ENCODE measurements around the gene MRPS23.

MRPS23 gene

DNA sequence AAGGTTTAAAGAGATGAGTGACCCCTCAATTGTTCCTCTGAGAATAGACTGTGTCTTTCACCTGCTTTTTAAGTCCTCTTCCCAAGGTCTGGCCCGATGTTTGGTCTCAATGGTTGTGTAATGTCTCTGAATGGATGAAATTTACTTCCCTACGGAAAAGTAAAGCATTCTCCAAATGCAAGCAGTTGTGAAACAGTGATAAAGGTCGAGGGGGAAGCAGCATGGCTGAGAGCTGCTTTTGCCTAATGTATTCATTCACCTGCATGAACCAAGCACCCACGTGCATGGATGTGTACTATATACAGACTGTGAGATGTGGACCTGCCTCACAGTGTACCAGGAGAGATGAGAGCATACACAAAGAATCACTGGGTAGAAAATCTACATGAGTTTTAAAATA lies 11.4 kb downstream of the MRPS23 start:
- no peak for DNase-seq (ENCODE audit: low read depth in 2 of 2)

- no peak for DNase-seq (ENCODE audit: low read depth in 2 of 2)
Measured at GRCh38 chr17:57835333-57835900, 14.4 kb downstream of the MRPS23 start.

DNA sequence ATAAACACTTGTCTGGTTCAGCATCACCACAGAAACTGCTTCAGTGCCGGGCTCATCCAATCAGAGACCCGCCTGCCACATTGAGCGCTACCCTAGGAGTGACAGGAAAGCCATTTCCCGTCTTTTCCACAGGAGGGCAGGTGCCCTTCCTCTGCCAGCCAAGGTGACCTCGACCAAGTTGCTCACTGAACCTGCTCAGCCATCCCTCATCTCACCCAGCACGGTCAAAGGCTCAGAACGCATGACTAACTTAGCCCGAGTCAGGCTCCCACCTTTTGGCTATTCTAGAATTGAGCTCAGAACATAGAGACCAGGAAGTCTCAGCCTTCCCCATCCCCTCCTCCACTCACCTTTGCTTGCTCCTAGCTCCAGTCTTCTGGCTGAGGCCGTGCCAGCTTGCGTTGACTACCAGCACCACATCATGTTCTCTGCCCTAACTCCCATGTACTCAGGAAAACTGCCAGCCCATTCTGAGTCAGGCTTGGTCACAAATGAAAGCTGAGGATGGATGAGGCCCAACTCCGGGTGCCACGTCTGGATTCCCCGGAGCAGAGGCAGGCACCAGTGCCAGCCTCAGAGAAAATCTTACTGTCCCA lies 15.6 kb downstream of the MRPS23 start:
- no peak for DNase-seq (ENCODE audit: low read depth in 2 of 2)

- peak; percentile 30 to 45 for DNase-seq (ENCODE audit: low read depth in 2 of 2)
Measured at GRCh38 chr17:57833179-57833939, 16.5 kb downstream of the MRPS23 start.

- no peak for DNase-seq (ENCODE audit: low read depth in 2 of 2)
Measured at GRCh38 chr17:57832314-57833178, 17.3 kb downstream of the MRPS23 start.

GRCh38 chr17:57830880-57831279 lies 19.0 kb downstream of the MRPS23 start:
- DNase-seq (ENCODE audit: low read depth in 2 of 2), result no peak

- no peak for DNase-seq (ENCODE audit: low read depth in 2 of 2)
Measured at GRCh38 chr17:57823469-57824401, 26.1 kb downstream of the MRPS23 start.

GRCh38 chr17:57819867-57820266 lies 30.0 kb downstream of the MRPS23 start:
- no peak for DNase-seq (ENCODE audit: low read depth in 2 of 2)

DNA sequence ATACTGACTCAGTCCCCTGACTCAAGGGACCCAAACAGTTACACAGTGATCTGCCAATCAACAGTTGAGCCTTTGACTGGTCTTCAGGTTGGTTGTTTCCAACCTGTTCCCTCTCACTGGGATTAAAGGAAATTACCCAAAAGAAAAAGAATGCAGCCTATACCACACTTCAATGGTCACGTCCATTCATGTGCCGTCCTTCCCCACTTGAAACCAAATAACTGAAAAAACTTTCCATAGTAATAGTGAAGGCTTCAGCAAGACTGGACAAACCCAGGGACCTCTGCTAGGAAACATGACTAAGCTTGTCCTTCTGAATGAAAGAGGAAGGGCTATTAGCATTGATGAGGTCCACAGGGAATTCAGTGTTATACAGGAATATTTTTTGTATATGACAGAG lies 30.6 kb downstream of the MRPS23 start:
- DNase-seq (ENCODE audit: low read depth in 2 of 2), result no peak

- no peak for DNase-seq (ENCODE audit: low read depth in 2 of 2)
Measured at GRCh38 chr17:57818066-57818465, 31.8 kb downstream of the MRPS23 start.

- no peak for DNase-seq (ENCODE audit: low read depth in 2 of 2)
Measured at GRCh38 chr17:57817299-57817698, 32.5 kb downstream of the MRPS23 start.

DNA sequence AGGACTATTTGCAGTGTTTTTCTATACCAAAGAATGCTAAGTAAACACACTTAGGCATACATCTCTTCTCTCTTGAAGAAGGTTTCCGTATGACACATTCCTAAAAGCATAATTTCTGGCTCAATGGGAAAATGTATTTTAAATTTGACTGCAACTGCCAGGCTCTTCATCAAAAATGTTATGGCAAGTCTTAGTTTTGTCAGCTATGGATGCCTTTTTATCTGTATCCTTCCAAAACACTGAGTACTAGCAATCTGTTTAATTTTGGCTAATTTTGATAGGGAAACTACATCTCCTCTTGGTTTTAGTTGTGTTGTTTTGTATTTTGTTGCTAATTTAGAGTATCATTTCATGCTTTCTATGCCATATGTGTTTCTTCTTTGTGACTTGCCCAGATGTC lies 35.4 kb downstream of the MRPS23 start:
- DNase-seq (ENCODE audit: low read depth in 2 of 2), result no peak

DNA sequence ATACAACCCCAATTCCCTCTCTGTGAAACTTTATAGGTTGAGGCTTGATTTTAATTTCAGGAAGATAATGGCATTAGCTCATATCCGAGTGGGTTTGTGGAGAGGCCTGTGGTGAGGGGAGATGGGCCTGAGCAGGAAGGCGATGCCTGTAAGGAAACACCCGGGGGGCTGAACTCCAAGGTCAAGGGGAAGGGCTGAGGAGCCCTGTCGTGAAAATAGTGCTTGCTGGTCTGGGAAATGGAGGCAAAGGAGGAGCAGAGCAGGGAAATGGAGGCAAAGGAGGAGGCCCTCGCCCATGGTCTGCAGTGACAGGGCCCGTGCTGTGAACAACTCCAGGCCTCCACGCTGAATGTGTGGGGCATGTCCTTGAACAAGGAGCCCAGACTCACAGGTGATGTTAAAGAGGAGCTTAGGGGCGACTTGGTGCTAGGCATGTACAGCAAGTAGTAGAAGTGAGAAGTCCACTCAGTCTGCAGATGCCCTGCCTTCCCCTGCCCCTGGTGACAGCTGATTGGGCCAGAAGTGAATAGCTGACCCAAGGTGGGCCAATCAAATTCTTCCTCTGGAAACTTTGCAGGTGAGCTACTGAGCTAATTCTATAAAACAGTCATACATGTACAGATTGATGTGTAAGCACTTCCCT lies 38.1 kb downstream of the MRPS23 start:
- DNase-seq (ENCODE audit: low read depth in 2 of 2), result no peak

- no peak for DNase-seq (ENCODE audit: low read depth in 2 of 2)
Measured at GRCh38 chr17:57810721-57811637, 38.9 kb downstream of the MRPS23 start.

DNA sequence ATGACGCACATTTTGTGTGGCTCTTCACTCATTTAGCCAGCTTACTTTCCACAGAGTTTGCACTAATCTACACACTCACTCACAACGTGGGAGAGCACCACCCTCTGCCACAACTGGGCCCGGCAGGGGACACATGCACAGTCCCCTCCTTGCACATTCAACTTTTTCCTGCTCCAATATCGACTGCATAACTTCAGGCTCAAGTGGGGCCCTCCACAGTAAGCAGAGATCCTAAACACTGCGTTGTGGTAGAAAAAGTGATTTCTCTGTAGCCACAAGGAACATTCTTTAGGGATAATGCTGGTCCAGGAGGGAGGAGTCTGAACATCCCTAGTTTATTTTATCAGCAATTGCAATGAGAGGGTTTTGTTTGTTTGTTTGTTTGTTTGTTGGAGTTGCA lies 40.0 kb downstream of the MRPS23 start:
- DNase-seq (ENCODE audit: low read depth in 2 of 2), result no peak

DNA sequence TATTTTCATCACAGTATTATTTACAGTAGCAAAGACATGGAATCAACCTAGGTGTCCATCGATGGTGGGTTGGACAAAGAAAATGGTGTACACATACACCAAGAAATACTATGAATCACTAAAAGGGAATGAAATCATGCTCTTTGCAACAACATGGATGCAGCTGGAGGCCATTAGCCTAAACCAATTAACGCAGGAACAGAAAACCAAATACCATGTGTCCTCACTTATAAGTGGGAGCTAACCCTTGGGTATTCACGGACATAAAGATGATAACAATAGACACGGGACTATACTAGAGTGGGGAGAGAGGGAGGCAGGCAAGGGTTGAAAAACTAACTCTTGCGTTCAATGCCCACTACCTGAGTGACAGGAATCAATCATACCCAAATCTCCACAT lies 41.0 kb downstream of the MRPS23 start:
- no peak for DNase-seq (ENCODE audit: low read depth in 2 of 2)

DNA sequence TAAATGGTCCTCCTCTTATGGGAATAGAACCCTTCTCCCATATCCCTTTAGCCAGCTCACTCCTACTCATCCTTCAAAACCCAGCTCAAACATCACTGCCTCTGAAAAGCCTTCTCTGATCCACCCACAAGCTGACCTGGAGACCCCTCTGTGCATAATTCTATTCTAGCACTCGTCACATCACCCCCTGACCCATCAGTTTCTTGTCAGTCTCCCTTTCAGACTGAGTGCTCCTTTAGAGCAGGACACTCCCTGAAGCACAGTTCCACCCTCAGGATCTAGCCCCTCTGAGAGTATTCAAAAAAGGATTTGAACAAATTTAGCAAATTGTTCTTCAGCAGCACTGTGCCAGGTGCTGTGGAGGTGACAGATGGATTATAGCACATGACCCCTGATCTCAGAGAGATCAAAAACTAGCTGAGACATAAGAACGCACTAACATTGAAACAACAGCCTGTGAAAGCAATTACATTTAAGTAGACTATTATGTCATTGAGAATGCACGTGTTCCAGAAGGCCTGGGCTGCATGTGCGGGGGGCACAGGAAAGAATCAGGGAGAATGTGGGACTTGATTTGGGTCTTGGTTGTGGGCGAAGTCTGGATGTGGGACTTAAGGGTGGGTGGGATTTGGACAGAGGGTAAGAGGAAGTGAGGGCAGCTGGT lies 43.5 kb downstream of the MRPS23 start:
- no peak for DNase-seq (ENCODE audit: low read depth in 2 of 2)

DNA sequence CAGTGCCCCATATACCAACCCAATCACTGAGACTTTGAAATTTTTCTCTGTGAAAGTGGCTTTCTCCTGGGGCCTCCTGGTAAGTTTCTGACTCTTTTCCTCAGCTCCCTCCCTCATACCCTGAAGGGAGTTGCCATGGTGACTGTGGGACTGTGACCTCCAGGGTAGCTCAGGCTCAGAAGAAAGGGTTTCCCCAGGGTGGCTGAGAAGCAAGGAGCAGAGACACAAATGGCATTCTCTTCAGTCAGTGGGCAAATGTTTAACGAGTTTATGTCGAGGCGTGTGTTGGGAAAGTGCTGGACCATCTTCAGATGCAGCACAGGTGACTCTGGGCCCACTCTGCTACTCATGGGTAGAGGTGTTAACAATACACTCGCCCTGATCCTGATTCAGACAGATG lies 46.8 kb downstream of the MRPS23 start:
- DNase-seq (ENCODE audit: low read depth in 2 of 2), result no peak

DNA sequence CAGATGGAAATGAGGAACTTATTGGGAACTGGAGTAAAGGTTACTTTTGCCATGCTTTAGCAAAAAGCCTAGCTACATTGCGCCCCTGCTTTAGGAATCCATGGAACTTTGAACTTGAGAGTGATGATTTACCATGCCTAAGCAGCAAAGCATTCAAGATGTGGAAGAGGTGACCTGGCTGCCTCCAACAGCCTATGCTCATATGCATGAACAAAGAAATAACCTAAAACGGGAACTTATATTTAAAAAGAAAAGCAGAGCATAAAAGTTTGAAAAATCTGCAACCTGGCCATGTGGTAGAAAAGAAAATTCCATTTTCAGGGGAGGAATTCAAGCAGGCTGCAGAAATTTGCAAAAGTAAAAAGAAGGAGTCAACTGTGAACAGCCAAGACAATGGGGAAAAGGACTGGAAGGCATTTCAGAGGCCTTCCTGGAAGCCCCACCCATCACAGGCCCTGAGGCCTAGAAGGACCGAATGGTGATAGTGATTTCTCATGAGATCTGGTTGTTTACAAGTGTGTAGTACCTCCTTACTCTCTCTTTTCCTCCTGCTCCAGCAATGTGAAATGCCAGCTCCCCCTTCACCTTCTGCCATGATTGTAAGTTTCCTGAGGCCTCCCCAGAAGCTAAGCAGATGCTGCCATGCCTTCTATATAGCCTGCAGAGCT lies 48.7 kb downstream of the MRPS23 start:
- DNase-seq (ENCODE audit: low read depth in 2 of 2), result no peak
